Stimulated activated naive CD8-positive, alpha-beta T cell treated with anti-CD3 and anti-CD28 coated beads, Interleukin-15, amount 100 ng/mL, for 72 hours (primary cell): Measurements from ENCODE around the gene MYMX.

Experiments
- ATAC-seq: fragments of 150-1000 bp; cut with Tn5 transposase; 2 replicates; pipeline ENCODE4 v1.10.0; 2021; ENCODE audit warnings: mild to moderate bottlenecking, moderate library complexity
- DNase-seq, 2 donors: peaks; one replicate each; pipeline ENCODE4 v3.0.0; 2021 to 2022
- H3K27ac Mint-ChIP-seq, 2 donors: one replicate each; pipeline ENCODE4 v1.8.0; 2022; ENCODE audit warnings: mild to moderate bottlenecking in 2 of 2, mixed read lengths in 2 of 2, moderate library complexity in 2 of 2
- H3K27me3 Mint-ChIP-seq: one replicate; pipeline ENCODE4 v1.8.0; 2022; ENCODE audit warnings: mixed read lengths
- H3K4me1 Mint-ChIP-seq: one replicate; pipeline ENCODE4 v1.8.0; 2022; ENCODE audit warnings: mild to moderate bottlenecking, mixed read lengths
- H3K4me3 Mint-ChIP-seq, 2 donors: one replicate each; pipeline ENCODE4 v1.8.0; 2022; ENCODE audit warnings: mild to moderate bottlenecking in 2 of 2, mixed read lengths in 2 of 2, moderate library complexity in 1 of 2
- H3K9me3 Mint-ChIP-seq, 2 donors: one replicate each; pipeline ENCODE4 v1.8.0; 2022; ENCODE audit warnings: mixed read lengths in 2 of 2

Gene MYMX

DNA sequence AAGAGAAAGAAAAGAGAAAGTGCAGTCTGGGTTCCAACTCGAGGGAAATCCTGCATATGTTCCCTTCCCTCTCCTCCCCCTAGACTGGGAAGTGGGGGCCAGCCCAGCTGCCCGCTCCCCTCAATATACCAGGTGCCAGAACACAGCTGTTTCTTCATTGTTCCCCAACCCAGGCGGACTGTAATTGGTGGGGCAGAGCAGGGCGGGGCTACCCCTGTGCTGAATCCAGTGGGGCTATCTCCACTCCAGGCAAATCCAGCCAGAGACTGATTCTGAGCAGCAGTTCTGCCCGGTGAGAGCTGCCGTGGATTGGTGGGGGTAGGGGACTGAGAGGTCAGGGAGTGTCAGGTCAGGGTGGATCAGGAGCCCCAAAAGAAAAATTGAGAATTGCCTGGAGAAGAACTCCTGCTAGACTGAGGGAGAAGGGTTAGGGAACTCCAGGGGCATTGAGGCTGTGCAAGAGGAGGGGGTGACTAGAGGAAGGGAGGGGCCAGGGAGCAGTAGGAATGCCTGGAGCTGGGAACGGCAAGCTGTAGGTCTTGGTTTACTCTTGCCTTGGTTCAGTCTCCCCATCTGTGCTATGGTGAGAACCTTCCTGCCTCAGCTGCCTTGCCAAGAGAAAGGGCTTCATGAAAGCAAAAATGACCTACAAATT lies at the start of gene MYMX:
Gene MYMX (plus strand): TSS at position 250 of the 655 bp plus-strand sequence. CDS start 546 bp downstream, outside the sequence.
- H3K9me3 Mint-ChIP-seq: no peaks in the 10 kb centered on the region
- H3K27me3 Mint-ChIP-seq: no peaks in the 10 kb centered on the region
- no peak for ATAC-seq

DNA sequence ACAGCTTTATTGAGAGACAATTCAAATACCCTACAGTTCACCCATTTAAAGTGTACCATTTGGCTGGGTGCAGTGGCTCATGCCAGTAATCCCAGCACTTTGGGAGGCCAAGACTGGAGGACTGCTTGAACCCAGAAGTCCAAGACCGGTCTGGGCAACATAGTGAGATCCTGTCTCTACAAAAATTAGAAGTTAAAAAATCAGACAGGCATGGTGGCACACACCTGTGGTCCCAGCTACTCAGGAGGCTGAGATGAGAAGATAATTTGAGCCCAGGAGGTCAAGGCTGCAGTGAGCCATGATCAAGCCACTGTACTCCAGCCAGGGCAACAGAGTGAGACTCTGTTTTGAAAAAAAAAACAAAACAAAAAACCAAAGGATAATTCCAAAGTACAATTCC lies 49.2 kb upstream of the MYMX start:
- DNase-seq (no peak), ATAC-seq (no peak)
- Mint-ChIP-seq H3K9me3 (no peaks in the 10 kb centered on the region), H3K27ac (no peak overlapping the region), H3K4me1 (peaks cover 28% of the 10 kb centered on the region), H3K27me3 (peaks cover 41% of the 10 kb centered on the region), H3K4me3 (no peak overlapping the region)

More for the DNA sequence above, at the start of gene MYMX:
- H3K27ac Mint-ChIP-seq: no peak within 1 kb of the TSS
- H3K4me3 Mint-ChIP-seq: no peak within 1 kb of the TSS
- peaks cover 29% of the 10 kb centered on the region for H3K4me1 Mint-ChIP-seq
- no peak for DNase-seq

DNA sequence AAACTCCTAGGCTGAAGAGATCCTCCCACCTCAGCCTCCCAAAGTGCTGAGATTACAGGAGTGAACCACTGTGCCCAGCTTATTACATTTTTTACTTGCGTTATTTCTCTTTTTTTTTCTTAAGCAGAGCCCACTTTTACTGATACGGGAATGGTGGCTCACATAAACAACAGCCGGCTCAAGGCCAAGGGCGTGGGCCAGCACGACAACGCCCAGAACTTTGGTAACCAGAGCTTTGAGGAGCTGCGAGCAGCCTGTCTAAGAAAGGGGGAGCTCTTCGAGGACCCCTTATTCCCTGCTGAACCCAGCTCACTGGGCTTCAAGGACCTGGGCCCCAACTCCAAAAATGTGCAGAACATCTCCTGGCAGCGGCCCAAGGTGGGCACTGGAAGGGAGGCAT lies 47.6 kb upstream of the MYMX start:
- DNase-seq (no peak), ATAC-seq (no peak)
- peaks cover 33% of the 10 kb centered on the region for H3K4me1 Mint-ChIP-seq
- no peak overlapping the region for H3K4me3 Mint-ChIP-seq
- H3K27ac Mint-ChIP-seq: no peak overlapping the region
- H3K27me3 Mint-ChIP-seq: peaks cover 49% of the 10 kb centered on the region
- H3K9me3 Mint-ChIP-seq: no peaks in the 10 kb centered on the region

DNA sequence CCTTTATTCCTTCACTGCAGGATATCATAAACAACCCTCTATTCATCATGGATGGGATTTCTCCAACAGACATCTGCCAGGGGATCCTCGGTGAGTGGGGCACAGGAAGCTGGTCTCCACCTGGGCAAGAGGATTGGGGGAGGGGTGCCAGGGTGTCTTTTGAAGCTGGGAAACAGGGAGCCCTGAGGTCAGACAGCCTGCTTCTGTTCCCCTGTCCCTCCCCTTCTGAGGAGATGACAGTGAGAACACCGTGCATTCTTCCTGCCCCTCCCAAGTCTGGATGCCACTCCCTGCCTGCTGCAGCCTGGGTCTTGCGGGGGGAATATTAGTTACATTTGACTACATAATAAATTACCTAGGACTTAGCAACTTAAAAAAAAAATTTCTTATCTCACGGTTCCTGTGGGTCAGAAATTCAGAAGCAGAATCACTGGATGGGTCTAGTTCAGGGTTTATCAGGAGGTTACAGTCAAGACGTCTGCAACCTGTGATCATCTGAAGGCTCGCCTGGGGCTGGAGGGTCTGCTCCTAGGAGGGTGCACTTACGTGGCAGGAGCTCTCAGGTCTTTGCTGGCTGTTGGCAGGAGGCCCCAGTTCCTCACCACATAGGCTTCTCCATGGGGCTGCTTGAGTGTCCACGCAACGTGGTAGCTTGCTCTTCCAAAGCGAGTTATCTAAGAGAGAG lies 46.7 kb upstream of the MYMX start:
- peaks cover 41% of the 10 kb centered on the region for H3K27me3 Mint-ChIP-seq
- H3K27ac Mint-ChIP-seq: no peak overlapping the region
- DNase-seq (no peak), ATAC-seq (no peak)
- peaks cover 33% of the 10 kb centered on the region for H3K4me1 Mint-ChIP-seq
- no peak overlapping the region for H3K4me3 Mint-ChIP-seq
- H3K9me3 Mint-ChIP-seq: no peaks in the 10 kb centered on the region

DNA sequence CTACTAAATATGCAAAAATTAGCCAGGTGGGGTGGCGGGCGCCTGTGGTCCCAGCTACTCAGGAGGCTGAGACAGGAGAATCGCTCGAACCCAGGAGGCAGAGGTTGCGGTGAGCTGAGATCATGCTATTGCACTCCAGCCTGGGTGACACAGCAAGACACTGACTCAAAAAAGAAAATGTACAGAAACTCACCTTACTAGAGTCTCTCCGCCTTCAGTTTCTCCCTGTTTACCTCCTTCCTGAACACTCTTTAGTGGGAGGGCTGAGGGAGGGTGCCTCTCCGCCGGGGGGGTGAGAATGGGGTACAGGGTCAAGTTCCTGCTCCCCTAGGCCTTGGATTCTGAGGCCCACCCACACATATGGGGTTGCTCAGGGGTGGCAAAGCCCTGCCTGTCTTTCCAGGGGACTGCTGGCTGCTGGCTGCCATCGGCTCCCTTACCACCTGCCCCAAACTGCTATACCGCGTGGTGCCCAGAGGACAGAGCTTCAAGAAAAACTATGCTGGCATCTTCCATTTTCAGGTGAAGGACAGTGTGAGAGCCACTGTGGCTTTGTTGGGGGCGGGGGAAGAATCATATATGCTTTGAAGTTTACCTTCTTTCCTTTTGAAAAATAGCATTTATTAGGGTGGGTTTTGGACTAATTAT lies 44.7 kb upstream of the MYMX start:
- peak overlapping the region in 1 of 2 donors; percentile 52 for H3K4me3 Mint-ChIP-seq
- peaks cover 30% of the 10 kb centered on the region for H3K27me3 Mint-ChIP-seq
- H3K9me3 Mint-ChIP-seq: no peaks in the 10 kb centered on the region
- peak overlapping the region in 1 of 2 donors; percentile 53 for H3K27ac Mint-ChIP-seq
- peak in 1 of 2 donors; percentile 62 for DNase-seq
- peak; percentile 66 for ATAC-seq
- peaks cover 24% of the 10 kb centered on the region for H3K4me1 Mint-ChIP-seq

DNA sequence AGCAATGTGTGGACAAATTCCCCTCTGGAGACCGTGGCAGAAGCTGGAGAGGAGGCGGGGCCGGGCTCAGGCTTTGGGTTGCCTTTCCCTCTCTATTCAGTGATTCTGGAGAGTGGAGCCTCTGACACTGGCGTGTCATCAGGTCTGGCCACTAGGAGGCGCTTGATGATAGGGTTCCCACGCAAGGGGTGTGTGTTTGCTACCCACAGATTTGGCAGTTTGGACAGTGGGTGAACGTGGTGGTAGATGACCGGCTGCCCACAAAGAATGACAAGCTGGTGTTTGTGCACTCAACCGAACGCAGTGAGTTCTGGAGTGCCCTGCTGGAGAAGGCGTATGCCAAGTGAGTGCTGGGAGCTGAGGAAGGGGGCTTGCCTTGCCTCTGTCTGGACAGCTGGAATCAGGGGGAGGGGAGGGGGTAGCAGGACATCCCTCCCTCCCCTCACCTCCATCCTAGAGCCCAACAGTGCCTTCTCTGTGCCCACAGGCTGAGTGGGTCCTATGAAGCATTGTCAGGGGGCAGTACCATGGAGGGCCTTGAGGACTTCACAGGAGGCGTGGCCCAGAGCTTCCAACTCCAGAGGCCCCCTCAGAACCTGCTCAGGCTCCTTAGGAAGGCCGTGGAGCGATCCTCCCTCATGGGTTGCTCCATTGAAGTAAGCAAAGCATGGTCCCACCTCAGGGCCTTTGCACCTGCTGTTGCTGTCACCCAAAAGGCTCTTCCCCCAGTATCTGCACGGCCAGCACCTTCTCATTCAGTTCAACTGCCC lies 43.8 kb upstream of the MYMX start:
- ATAC-seq: peak; percentile 76
- Mint-ChIP-seq H3K9me3 (no peaks in the 10 kb centered on the region), H3K4me3 (no peak overlapping the region), H3K4me1 (peaks cover 30% of the 10 kb centered on the region), H3K27ac (peak overlapping the region in 1 of 2 donors; percentile 52), H3K27me3 (peaks cover 30% of the 10 kb centered on the region)
- DNase-seq: peak; percentile 72 to 80

DNA sequence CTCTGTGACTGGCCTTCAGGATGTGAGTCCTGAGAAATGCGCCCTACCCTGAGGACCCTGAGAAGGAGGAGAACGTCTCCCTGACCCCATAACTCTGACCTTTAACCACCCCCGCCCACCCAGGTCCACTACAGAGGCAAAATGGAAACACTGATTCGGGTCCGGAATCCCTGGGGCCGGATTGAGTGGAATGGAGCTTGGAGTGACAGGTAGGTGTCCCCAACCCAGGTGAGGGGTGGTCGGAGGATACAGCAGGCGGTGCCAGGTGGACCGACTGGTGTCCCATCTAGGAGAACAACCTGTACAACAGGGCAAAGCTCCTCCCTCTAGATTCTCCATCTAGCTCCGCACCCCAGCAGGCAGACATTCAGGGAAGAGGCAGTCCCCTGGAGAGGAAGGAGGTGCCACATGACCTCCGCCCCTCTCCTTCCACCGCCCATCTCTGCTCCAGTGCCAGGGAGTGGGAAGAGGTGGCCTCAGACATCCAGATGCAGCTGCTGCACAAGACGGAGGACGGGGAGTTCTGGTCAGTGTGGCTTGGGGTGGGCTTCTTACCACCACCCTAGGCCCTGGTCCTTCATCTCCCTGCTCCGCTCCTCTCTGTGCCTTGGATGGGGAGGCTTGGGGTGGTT lies 40.5 kb upstream of the MYMX start:
- ATAC-seq (no peak), DNase-seq (no peak)
- Mint-ChIP-seq H3K27me3 (peaks cover 26% of the 10 kb centered on the region), H3K4me1 (peaks cover 31% of the 10 kb centered on the region), H3K9me3 (no peaks in the 10 kb centered on the region), H3K4me3 (peak overlapping the region; percentile 46 to 67), H3K27ac (no peak overlapping the region)

DNA sequence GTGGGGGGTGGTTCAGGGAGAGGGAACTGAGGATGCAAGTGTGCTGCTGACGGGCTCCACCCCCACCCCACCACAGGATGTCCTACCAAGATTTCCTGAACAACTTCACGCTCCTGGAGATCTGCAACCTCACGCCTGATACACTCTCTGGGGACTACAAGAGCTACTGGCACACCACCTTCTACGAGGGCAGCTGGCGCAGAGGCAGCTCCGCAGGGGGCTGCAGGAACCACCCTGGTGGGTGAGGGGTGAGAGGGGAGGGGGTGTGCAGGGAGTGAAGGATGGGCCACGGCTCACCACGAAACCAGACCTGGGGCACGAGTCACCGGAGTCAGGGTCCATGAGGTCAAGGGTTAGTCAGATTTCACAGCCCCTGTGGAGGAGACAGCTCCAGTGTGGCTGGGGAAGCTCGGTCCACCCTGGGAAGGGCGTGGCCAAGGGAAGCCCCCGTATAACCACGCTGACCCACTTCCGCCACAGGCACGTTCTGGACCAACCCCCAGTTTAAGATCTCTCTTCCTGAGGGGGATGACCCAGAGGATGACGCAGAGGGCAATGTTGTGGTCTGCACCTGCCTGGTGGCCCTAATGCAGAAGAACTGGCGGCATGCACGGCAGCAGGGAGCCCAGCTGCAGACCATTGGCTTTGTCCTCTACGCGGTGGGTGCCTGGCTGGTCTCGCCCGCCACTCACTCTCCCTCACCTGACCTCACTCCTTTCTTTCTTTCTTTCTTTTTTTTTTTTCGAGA lies 39.8 kb upstream of the MYMX start:
- Mint-ChIP-seq H3K27ac (peak overlapping the region in 1 of 2 donors; percentile 16), H3K4me1 (peaks cover 31% of the 10 kb centered on the region), H3K9me3 (no peaks in the 10 kb centered on the region), H3K27me3 (peaks cover 22% of the 10 kb centered on the region), H3K4me3 (peak overlapping the region; percentile 46 to 67)
- ATAC-seq (peak; percentile 85), DNase-seq (peak; percentile 45 to 74)

DNA sequence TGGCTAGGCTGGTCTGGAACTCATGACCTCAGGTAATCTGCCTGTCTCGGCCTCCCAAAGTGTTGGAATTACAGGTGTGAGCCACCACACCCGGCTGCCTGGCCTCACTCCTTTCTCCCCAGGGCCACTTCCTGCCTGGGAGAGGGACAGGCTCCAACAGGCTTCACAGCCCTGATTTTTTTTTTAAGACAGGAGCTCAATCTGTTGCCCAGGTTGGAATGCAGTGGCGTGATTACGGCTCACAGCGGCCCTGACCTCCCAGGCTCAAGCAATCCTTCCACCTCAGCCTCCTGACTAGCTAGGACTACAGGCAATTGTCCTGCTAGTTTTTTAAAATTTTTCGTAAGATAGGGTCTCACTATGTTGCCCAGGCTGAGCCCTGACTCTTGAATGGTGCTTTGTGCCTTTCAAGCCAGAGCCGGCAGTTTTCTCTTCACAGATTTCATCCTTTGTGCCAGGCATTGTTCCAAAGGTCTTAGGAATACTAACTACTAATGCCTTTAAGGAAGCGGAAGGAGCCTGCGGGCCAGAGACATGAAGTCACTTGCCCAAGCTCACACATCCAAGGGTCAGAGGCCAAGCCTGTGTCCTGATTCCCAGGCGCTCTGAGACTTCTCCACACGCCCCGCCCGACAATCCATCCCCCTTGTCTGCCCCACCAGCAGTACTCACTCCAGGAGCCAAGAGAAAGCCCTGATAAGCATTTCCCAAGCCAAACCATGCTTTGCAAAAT lies 38.9 kb upstream of the MYMX start:
- Mint-ChIP-seq H3K27ac (peak overlapping the region in 1 of 2 donors; percentile 60), H3K4me3 (peak overlapping the region; percentile 46 to 67), H3K27me3 (peaks cover 13% of the 10 kb centered on the region), H3K4me1 (peaks cover 21% of the 10 kb centered on the region), H3K9me3 (no peaks in the 10 kb centered on the region)
- no peak for ATAC-seq
- DNase-seq: no peak

DNA sequence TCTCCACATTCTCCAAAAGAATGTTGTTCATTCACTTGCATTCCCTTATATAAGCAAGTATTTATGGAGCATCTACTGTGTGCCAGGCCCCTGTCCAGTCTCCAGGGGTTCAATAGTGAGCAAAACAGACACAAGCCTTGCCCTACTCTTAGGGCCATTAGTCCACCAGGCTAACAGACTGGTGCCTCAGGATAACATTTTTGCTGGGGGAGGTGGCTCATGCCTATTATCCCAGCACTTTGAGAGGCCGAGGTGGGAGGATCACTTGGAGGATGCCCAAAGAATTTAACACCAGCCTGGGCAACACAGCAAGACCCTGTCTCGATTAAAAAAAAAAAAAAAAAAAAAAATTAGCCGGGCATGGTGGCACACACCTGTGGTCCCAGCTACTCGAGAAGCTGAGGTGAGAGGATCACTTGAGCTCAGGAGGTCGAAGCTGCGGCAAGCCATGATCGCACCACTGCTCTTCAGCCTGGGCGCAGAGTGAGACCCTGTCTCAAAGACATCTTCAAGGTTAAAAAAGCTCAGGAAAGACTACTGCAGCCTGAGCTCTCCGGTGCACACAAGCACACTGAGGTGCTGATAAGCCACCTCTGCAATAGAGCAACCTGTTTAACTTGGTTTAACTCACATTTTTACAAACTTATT lies 38.2 kb upstream of the MYMX start:
- no peaks in the 10 kb centered on the region for H3K9me3 Mint-ChIP-seq
- H3K27ac Mint-ChIP-seq: peak overlapping the region in 1 of 2 donors; percentile 60
- H3K4me3 Mint-ChIP-seq: no peak overlapping the region
- no peak for ATAC-seq
- DNase-seq: no peak
- peaks cover 19% of the 10 kb centered on the region for H3K4me1 Mint-ChIP-seq
- H3K27me3 Mint-ChIP-seq: peaks cover 6% of the 10 kb centered on the region

DNA sequence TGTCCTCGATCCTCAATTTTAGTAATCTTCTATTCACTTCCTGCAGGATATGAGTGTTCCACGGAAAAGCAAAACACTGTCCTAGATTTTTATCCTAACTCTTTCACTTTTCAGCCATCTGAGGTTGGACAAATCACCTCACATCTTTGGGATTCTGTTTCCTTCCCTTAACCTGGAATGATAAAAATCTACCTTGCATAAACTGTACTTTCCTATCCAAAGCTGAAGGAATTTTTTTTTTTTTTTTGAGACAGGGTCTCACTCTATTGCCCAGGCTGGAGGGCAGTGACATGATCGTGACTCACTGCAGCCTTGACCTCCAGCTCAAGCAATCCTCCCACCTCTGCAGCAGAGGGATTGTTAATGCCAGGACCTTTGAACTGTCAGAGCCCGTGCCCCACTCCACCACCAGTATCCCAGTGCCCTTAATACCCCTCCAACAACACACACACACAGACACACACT lies 37.6 kb upstream of the MYMX start:
- H3K9me3 Mint-ChIP-seq: no peaks in the 10 kb centered on the region
- ATAC-seq (no peak), DNase-seq (no peak)
- no peak overlapping the region for H3K27ac Mint-ChIP-seq
- H3K4me3 Mint-ChIP-seq: no peak overlapping the region
- peaks cover under 1% of the 10 kb centered on the region for H3K27me3 Mint-ChIP-seq
- peaks cover 19% of the 10 kb centered on the region for H3K4me1 Mint-ChIP-seq

DNA sequence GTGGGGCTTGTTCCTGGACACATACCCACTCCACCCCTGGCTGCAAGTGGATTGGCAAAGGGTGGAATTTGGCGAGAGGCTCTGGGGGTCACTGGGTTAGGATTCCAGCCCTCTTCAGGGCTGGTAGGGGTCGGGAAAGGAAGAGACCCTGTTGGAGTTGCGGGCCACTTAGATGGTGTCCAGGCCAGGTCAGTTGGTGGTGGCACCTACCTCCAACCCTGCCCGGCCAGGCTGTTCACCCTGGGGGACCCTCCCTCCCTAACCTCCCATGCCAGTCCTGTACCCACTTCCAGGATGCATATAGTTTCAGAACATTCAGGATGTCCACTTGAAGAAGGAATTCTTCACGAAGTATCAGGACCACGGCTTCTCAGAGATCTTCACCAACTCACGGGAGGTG lies 37.1 kb upstream of the MYMX start:
- DNase-seq: no peak
- Mint-ChIP-seq H3K4me1 (peaks cover 19% of the 10 kb centered on the region), H3K27me3 (no peaks in the 10 kb centered on the region), H3K27ac (no peak overlapping the region), H3K4me3 (no peak overlapping the region), H3K9me3 (no peaks in the 10 kb centered on the region)
- no peak for ATAC-seq

DNA sequence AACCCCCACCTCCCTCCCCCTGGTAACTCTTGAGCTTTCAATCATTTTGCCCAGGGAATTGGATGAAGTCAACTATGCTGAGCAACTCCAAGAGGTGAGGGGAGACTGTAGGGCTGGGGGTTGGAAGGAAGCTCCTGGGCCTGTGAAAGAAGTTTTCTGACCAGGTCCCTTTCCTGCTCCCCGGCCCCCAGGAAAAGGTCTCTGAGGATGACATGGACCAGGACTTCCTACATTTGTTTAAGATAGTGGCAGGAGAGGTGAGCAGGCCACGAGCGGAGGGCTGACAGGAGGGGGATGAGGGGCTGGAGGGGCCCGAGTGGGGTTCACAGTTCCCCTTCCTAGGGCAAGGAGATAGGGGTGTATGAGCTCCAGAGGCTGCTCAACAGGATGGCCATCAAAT lies 36.3 kb upstream of the MYMX start:
- no peaks in the 10 kb centered on the region for H3K9me3 Mint-ChIP-seq
- no peaks in the 10 kb centered on the region for H3K27me3 Mint-ChIP-seq
- H3K4me3 Mint-ChIP-seq: no peak overlapping the region
- no peak overlapping the region for H3K27ac Mint-ChIP-seq
- ATAC-seq: no peak
- H3K4me1 Mint-ChIP-seq: peaks cover 23% of the 10 kb centered on the region
- DNase-seq: no peak
